IMR-90 (cell line): ENCODE data around the gene AGO1.
"Not testable (repeated sequence)": the region's sequence is repeated elsewhere in the genome, so short reads cannot be mapped to it uniquely, and the experiment has no call there.

Experiments used
- BHLHE40 ChIP-seq: fragments of 150-350 bp; IDR thresholded peaks from 2 replicates; pipeline ENCODE4 v1.6.1; 2016; ENCODE audit warnings: mild to moderate bottlenecking, low read depth, low read length
- CEBPB ChIP-seq: IDR thresholded peaks from 2 replicates; pipeline ENCODE4 v1.6.1; 2012; ENCODE audit warnings: low read depth, low read length, improper control_type of control experiment
- MAFK ChIP-seq: IDR thresholded peaks from 2 replicates; pipeline ENCODE4 v1.6.1; 2012; ENCODE audit warnings: low read depth, low read length, improper control_type of control experiment
- MAZ ChIP-seq: IDR thresholded peaks from 2 replicates; pipeline ENCODE4 v1.6.1; 2012; ENCODE audit warnings: low read depth, mild to moderate bottlenecking, low read length, improper control_type of control experiment, moderate library complexity, borderline replicate concordance
- MXI1 ChIP-seq: IDR thresholded peaks from 2 replicates; pipeline ENCODE4 v1.6.1; 2012; ENCODE audit warnings: low read depth, mild to moderate bottlenecking, low read length, moderate library complexity, borderline replicate concordance
- POLR2A ChIP-seq: IDR thresholded peaks from 2 replicates; pipeline ENCODE4 v1.6.1; 2012; ENCODE audit warnings: mild to moderate bottlenecking, low read depth, low read length
- RAD21 ChIP-seq: IDR thresholded peaks from 2 replicates; pipeline ENCODE4 v1.6.1; 2012; ENCODE audit warnings: low read length, improper control_type of control experiment
- RCOR1 ChIP-seq: IDR thresholded peaks from 2 replicates; pipeline ENCODE4 v1.6.1; 2012; ENCODE audit warnings: mild to moderate bottlenecking, low read length, improper control_type of control experiment; ENCODE audit not compliant: insufficient replicate concordance
- RFX5 ChIP-seq: IDR thresholded peaks from 2 replicates; pipeline ENCODE4 v1.8.0; 2012; ENCODE audit warnings: low read depth, mild to moderate bottlenecking, low read length, moderate library complexity
- TF ChIP-seq, protein P1 (sequence below): conservative IDR thresholded peaks from 2 replicates; pipeline ENCODE4 v1.5.1; 2012; ENCODE audit warnings: mild to moderate bottlenecking, low read depth, low read length, improper control_type of control experiment
- TF ChIP-seq, protein P2 (sequence below): fragments of 150-350 bp; IDR thresholded peaks from 2 replicates; pipeline ENCODE4 v1.6.1; 2016; ENCODE audit warnings: low read depth, mild to moderate bottlenecking, low read length, moderate library complexity, borderline replicate concordance
- TF ChIP-seq, protein P3 (sequence below): fragments of 150-350 bp; IDR thresholded peaks from 2 replicates; pipeline ENCODE4 v1.6.1; 2017; ENCODE audit warnings: mild to moderate bottlenecking, antibody characterized with exemption, low read length, low read depth

DNA sequence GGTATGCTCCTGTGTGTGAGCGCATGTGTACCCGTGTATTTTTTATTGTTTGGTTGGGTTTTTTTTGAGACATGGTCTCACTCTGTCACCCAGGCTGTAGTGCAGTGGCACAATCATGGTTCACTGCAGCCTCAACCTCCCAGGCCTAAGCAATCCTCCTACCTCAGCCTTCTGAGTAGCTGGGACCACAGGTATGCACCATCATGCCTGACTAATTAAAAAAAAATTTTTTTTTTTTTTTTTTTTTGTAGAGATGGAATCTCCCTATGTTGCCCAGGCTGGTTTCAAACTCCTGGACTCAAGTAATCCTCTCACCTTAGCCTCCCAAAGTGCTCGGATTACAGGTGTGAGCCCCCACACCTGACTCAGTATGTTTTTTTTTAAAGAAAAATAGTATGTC is 89.6 kb downstream of the AGO1 start:
- TF ChIP-seq, protein P1, sequence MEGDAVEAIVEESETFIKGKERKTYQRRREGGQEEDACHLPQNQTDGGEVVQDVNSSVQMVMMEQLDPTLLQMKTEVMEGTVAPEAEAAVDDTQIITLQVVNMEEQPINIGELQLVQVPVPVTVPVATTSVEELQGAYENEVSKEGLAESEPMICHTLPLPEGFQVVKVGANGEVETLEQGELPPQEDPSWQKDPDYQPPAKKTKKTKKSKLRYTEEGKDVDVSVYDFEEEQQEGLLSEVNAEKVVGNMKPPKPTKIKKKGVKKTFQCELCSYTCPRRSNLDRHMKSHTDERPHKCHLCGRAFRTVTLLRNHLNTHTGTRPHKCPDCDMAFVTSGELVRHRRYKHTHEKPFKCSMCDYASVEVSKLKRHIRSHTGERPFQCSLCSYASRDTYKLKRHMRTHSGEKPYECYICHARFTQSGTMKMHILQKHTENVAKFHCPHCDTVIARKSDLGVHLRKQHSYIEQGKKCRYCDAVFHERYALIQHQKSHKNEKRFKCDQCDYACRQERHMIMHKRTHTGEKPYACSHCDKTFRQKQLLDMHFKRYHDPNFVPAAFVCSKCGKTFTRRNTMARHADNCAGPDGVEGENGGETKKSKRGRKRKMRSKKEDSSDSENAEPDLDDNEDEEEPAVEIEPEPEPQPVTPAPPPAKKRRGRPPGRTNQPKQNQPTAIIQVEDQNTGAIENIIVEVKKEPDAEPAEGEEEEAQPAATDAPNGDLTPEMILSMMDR: not testable (repeated sequence)
- TF ChIP-seq CEBPB, POLR2A, MAFK, MAZ, MXI1, RAD21, BHLHE40, RCOR1, RFX5: not testable (repeated sequence)
- TF ChIP-seq, protein P2, sequence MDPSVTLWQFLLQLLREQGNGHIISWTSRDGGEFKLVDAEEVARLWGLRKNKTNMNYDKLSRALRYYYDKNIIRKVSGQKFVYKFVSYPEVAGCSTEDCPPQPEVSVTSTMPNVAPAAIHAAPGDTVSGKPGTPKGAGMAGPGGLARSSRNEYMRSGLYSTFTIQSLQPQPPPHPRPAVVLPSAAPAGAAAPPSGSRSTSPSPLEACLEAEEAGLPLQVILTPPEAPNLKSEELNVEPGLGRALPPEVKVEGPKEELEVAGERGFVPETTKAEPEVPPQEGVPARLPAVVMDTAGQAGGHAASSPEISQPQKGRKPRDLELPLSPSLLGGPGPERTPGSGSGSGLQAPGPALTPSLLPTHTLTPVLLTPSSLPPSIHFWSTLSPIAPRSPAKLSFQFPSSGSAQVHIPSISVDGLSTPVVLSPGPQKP: not testable (repeated sequence)
- TF ChIP-seq, protein P3, sequence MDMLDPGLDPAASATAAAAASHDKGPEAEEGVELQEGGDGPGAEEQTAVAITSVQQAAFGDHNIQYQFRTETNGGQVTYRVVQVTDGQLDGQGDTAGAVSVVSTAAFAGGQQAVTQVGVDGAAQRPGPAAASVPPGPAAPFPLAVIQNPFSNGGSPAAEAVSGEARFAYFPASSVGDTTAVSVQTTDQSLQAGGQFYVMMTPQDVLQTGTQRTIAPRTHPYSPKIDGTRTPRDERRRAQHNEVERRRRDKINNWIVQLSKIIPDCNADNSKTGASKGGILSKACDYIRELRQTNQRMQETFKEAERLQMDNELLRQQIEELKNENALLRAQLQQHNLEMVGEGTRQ: not testable (repeated sequence)
